ENCODE measurements around the gene MALAT1.

DNA sequence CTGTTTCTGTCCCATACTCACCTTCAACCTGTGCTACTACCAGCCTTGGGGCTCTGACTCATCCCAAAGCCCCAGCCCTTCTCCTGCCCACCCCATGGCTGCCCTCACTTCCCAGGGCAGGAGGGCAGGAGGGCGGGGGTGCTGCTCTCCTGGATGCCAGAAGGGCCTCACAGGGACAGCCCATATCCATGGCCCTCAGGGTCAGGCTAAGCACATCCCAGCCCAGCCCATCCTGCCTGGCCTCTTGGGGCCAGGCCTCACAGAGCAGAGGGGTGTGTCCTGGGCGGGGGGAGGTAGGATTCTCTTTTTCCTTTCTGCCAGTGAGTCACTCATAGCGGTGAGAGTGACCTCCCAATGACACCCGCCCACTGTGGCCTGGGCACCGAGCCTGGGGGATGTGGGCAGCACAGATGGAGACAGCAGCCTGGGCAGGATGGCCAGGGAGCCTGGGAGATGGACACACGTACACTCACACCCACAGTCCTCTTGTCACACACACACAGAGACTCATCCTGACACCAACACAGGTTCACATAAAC lies 56.9 kb downstream of the MALAT1 start:
- TF ChIP-seq EP300 (IDR thresholded peaks at IDR 0.05) (no peak), CTCF (IDR thresholded peaks at IDR 0.05) (no peak), POLR2AphosphoS5 (IDR thresholded peaks at IDR 0.05) (peak; percentile 39)
